Central memory CD8-positive, alpha-beta T cell (primary cell): ENCODE data around the gene GDE1.

Experiments used
- ATAC-seq: fragments of 150-1000 bp; cut with Tn5 transposase; replicated peaks from 2 replicates; pipeline ENCODE4 v1.10.0; 2022; ENCODE audit warnings: mild to moderate bottlenecking, moderate FRiP score, moderate number of reproducible peaks; ENCODE audit not compliant: poor library complexity, severe bottlenecking; ENCODE audit errors: extremely low read depth
- DNase-seq, 2 donors: peaks; one replicate each; pipeline ENCODE4 v3.0.0; 2021; ENCODE audit warnings: low spot score in 2 of 2
- H3K27ac Mint-ChIP-seq: one replicate; pipeline ENCODE4 v1.8.0; 2022; ENCODE audit warnings: low read depth, mild to moderate bottlenecking, moderate library complexity, mixed read lengths
- H3K27me3 Mint-ChIP-seq: one replicate; pipeline ENCODE4 v1.8.0; 2022; ENCODE audit warnings: mixed read lengths
- H3K36me3 Mint-ChIP-seq: one replicate; pipeline ENCODE4 v1.8.0; 2022; ENCODE audit warnings: mild to moderate bottlenecking, moderate library complexity, mixed read lengths; ENCODE audit not compliant: insufficient read depth
- H3K4me1 Mint-ChIP-seq: one replicate; pipeline ENCODE4 v1.8.0; 2022; ENCODE audit warnings: mixed read lengths
- H3K4me3 Mint-ChIP-seq: one replicate; pipeline ENCODE4 v1.8.0; 2022; ENCODE audit warnings: mild to moderate bottlenecking, moderate library complexity, mixed read lengths
- H3K9me3 Mint-ChIP-seq: one replicate; pipeline ENCODE4 v1.8.0; 2022; ENCODE audit warnings: mixed read lengths

The GDE1 gene

GRCh38 chr16:19472482-19472881 is 49.4 kb downstream of the GDE1 start:
- Mint-ChIP-seq H3K4me3 (no peak overlapping the region), H3K36me3 (no peaks in the 10 kb centered on the region), H3K4me1 (no peaks in the 10 kb centered on the region), H3K27me3 (no peaks in the 10 kb centered on the region), H3K27ac (no peak overlapping the region), H3K9me3 (no peaks in the 10 kb centered on the region)
- no peak for DNase-seq
- ATAC-seq, result no peak

- DNase-seq (no peak), ATAC-seq (no peak)
- Mint-ChIP-seq H3K9me3 (no peaks in the 10 kb centered on the region), H3K4me1 (no peaks in the 10 kb centered on the region), H3K27me3 (no peaks in the 10 kb centered on the region), H3K27ac (no peak overlapping the region), H3K36me3 (no peaks in the 10 kb centered on the region), H3K4me3 (no peak overlapping the region)
Observed at GRCh38 chr16:19468300-19468699, 53.6 kb downstream of the GDE1 start.

- Mint-ChIP-seq H3K27ac (no peak overlapping the region), H3K36me3 (no peaks in the 10 kb centered on the region), H3K27me3 (peaks cover 23% of the 10 kb centered on the region), H3K4me3 (no peak overlapping the region), H3K4me1 (no peaks in the 10 kb centered on the region), H3K9me3 (no peaks in the 10 kb centered on the region)
- DNase-seq, result no peak
- no peak for ATAC-seq
Observed at GRCh38 chr16:19463468-19464315, 58.2 kb downstream of the GDE1 start.

GRCh38 chr16:19460397-19460796 is 61.5 kb downstream of the GDE1 start:
- DNase-seq, result no peak
- ATAC-seq, result no peak
- H3K9me3 Mint-ChIP-seq, result no peaks in the 10 kb centered on the region
- H3K27ac Mint-ChIP-seq, result no peak overlapping the region
- no peaks in the 10 kb centered on the region for H3K36me3 Mint-ChIP-seq
- H3K4me1 Mint-ChIP-seq, result no peaks in the 10 kb centered on the region
- peaks cover 23% of the 10 kb centered on the region for H3K27me3 Mint-ChIP-seq
- no peak overlapping the region for H3K4me3 Mint-ChIP-seq

GRCh38 chr16:19458722-19459379 is 63.0 kb downstream of the GDE1 start:
- Mint-ChIP-seq H3K4me3 (no peak overlapping the region), H3K4me1 (no peaks in the 10 kb centered on the region), H3K27me3 (peaks cover 23% of the 10 kb centered on the region), H3K27ac (no peak overlapping the region), H3K9me3 (no peaks in the 10 kb centered on the region), H3K36me3 (no peaks in the 10 kb centered on the region)
- DNase-seq, result no peak
- ATAC-seq, result no peak
